ENCODE measurements around the gene SOS2.
"Not testable (repeated sequence)": the region's sequence is repeated elsewhere in the genome, so short reads cannot be mapped to it uniquely, and the experiment has no call there.

The SOS2 gene

DNA sequence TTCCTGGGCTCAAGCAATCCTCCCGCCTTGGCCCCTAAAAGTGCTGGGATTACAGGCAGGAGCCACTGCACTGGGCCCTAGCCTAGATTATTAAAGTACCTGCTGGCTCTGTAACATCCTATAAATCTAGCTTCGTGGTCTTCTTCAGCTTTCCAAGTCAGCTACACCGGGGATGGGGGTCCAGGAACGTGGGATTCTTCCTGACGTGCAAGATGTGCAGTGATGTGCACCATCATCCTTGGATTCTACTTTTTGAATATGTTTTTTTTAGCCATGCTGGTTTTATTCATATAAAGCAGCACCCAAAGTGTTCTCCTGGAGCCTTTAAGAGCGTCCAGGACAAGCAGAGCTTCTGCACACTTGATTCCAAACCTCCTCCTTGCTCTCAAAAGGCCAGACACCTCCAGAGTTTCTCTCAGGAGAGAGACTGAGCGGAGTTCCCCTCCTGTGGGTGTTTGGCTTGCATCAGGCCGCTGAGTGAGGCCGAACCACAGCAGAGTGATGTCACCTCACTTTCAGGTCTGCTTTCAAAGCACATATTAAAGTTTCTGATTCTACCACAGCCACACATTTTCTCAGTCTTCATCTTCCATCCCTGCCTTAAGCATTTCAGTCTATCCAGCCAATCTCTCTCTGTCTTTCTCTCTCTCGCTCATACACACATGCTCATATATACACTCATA, 148.5 kb downstream of the SOS2 start:
- H3K4me3 ChIP-seq (ENCODE audit: low read depth, low read length): no peak overlapping the region
- no peak for DNase-seq (ENCODE audit: low read depth)

DNA sequence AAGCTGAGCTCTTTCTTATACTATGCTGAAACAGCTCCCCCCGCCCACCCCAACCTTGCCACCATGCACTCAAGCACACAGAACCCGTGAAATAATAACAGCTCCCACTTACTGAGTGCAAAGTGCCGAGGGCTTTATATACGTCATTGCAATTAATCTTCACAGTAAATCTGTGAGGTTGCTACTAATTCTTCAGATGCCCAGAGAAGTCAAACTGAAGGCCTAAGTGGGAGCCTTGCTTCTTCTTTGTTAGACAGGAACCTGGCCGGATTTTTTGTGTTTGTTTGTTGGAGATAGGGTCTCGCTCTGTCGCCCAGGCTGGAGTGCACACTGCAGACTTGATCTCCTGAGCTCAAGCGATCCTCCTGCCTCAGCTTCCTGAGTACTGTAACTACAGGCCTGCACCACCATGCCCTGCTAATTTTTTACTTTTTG, 149.1 kb downstream of the SOS2 start:
- H3K4me3 ChIP-seq (ENCODE audit: low read depth, low read length): no peak overlapping the region
- TF ChIP-seq, protein P1, sequence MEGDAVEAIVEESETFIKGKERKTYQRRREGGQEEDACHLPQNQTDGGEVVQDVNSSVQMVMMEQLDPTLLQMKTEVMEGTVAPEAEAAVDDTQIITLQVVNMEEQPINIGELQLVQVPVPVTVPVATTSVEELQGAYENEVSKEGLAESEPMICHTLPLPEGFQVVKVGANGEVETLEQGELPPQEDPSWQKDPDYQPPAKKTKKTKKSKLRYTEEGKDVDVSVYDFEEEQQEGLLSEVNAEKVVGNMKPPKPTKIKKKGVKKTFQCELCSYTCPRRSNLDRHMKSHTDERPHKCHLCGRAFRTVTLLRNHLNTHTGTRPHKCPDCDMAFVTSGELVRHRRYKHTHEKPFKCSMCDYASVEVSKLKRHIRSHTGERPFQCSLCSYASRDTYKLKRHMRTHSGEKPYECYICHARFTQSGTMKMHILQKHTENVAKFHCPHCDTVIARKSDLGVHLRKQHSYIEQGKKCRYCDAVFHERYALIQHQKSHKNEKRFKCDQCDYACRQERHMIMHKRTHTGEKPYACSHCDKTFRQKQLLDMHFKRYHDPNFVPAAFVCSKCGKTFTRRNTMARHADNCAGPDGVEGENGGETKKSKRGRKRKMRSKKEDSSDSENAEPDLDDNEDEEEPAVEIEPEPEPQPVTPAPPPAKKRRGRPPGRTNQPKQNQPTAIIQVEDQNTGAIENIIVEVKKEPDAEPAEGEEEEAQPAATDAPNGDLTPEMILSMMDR (IDR thresholded peaks at IDR 0.05; ENCODE audit: low read depth, low read length, missing control alignments): no peak
- in situ Hi-C loops (cut with HindIII; ENCODE audit: low sequenced_read_pairs): no loop called here
- DNase-seq (ENCODE audit: low read depth): no peak

More for the DNA sequence above, 148.5 kb downstream of the SOS2 start:
- TF ChIP-seq, protein P1 (IDR thresholded peaks at IDR 0.05; ENCODE audit: low read depth, low read length, missing control alignments): no peak
- in situ Hi-C loops (cut with HindIII; ENCODE audit: low sequenced_read_pairs): no loop called here

DNA sequence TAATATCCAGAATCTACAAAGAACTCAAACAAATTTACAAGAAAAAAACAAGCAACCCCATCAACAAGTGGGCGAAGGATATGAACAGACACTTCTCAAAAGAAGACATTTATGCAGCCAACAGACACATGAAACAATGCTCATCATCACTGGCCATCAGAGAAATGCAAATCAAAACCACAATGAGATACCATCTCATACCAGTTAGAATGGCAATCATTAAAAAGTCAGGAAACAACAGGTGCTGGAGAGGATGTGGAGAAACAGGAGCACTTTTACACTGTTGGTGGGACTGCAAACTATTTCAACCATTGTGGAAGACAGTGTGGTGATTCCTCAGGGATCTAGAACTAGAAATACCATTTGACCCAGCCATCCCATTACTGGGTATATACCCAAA, 152.3 kb downstream of the SOS2 start:
- DNase-seq (ENCODE audit: low read depth); in situ Hi-C loops (cut with HindIII; ENCODE audit: low sequenced_read_pairs); H3K4me3 ChIP-seq (ENCODE audit: low read depth, low read length): not testable (repeated sequence)

DNA sequence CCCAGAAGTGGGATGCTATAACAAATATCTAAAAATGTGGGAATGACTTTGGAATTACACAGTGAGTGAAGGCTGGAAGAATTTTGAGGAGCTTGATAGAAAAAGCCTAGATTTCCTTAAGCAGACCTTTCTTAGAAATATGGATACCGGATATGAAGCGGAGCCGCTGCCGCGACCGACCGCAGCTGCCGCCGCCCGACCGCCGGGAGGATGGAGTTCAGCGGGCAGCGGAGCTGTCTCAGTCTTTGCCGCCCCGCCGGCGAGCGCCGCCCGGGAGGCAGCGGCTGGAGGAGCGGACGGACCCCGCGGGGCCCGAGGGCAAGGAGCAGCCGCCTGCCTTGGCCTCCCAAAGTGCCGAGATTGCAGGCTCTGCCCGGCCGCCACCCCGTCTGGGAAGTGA, 157.7 kb downstream of the SOS2 start:
- DNase-seq (ENCODE audit: low read depth); in situ Hi-C loops (cut with HindIII; ENCODE audit: low sequenced_read_pairs): not testable (repeated sequence)

DNA sequence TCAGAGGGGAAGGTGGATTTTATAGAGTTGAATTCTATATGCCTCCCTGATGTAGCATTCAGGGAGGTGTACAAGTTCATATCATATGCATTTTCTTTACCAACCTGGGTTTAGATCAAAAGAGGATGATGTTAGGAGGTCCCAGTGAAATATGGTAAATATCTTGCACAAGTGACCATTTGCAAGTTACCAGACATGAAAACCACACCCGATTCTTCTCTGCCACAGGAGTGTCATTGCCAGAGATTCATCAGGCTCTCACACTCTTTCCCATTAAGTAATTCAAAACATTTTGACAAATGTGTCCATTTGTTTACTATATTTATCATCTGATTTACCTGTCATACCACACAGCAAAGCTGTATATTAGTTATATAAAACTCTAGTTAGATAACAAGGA, 159.0 kb downstream of the SOS2 start:
- DNase-seq (ENCODE audit: low read depth): no peak
- H3K4me3 ChIP-seq (ENCODE audit: low read depth, low read length): no peak overlapping the region
- TF ChIP-seq, protein P1 (IDR thresholded peaks at IDR 0.05; ENCODE audit: low read depth, low read length, missing control alignments): no peak
- in situ Hi-C loops (cut with HindIII; ENCODE audit: low sequenced_read_pairs): no loop called here

More for the DNA sequence above, 157.7 kb downstream of the SOS2 start:
- H3K4me3 ChIP-seq (ENCODE audit: low read depth, low read length): not testable (repeated sequence)

DNA sequence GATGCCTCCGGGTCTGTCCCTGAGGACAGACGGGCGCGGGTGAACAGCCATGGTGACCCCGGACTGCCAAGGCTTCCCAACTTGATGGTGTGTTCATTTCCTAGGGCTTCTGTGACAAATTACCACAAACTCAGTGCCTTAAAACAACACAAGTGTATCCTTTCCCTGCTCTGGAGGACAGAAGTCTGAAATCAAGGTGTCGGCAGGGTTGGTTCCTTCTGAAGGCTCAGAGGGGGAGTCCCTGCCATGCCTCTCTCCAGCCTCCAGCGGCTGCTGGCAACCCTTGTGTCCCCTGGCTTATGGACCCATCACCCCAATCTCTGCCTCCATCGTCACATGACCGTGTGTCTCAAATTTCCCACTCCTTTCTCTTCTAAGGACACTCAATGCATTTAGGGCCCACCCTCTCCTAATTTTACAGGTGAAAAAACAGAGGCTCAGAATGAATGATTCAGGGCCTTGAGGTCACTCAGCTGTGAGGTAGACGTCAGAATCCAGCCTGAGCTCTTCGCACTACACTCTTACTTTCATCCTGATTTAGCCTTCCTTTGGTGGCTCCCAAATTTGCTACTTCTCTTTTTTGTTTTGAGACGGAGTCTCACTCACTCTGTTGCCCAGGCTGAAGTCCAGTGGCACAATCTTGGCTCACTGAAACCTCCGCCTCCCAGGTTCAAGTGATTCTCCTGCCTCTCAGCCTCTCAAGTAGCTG, 160.4 kb downstream of the SOS2 start:
- no peak for DNase-seq (ENCODE audit: low read depth)
- H3K4me3 ChIP-seq (ENCODE audit: low read depth, low read length): no peak overlapping the region
- TF ChIP-seq, protein P1 (IDR thresholded peaks at IDR 0.05; ENCODE audit: low read depth, low read length, missing control alignments): no peak
- in situ Hi-C loops (cut with HindIII; ENCODE audit: low sequenced_read_pairs): no loop called here

DNA sequence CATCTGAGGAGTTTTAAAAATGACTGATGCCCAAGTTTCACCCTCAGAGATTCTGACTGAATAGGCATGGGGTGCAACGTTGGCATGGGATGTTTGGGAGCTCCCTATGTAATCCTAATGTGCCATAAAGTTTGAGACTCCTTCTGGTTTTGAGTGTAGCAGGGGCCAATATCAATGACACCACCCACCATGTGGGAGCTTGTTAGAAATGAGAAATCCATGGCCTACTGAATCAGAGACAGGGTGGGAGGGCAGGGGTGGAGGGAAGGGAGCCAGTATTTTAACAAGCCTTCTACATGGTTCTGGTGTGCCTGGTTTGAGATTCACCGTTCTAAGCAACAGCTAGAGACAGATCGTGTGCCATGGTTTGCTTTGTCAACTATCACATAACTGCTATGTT, 161.1 kb downstream of the SOS2 start:
- no peak overlapping the region for H3K4me3 ChIP-seq (ENCODE audit: low read depth, low read length)
- DNase-seq (ENCODE audit: low read depth): no peak
- TF ChIP-seq, protein P1 (IDR thresholded peaks at IDR 0.05; ENCODE audit: low read depth, low read length, missing control alignments): no peak
- in situ Hi-C loops (cut with HindIII; ENCODE audit: low sequenced_read_pairs): no loop called here

All from astrocyte of the cerebellum (primary cell).